ENCODE results near the gene ZACN.

- no peak for TF ChIP-seq CTCF (IDR thresholded peaks at IDR 0.05)
- no peak for TF ChIP-seq EP300 (IDR thresholded peaks at IDR 0.05)
These were observed 30.3 kb upstream of the ZACN start for GRCh38 chr17:76048711-76049110.

Measured in ovary (tissue), 3 donors.